Measurements from ENCODE around the gene AIRE.

DNA sequence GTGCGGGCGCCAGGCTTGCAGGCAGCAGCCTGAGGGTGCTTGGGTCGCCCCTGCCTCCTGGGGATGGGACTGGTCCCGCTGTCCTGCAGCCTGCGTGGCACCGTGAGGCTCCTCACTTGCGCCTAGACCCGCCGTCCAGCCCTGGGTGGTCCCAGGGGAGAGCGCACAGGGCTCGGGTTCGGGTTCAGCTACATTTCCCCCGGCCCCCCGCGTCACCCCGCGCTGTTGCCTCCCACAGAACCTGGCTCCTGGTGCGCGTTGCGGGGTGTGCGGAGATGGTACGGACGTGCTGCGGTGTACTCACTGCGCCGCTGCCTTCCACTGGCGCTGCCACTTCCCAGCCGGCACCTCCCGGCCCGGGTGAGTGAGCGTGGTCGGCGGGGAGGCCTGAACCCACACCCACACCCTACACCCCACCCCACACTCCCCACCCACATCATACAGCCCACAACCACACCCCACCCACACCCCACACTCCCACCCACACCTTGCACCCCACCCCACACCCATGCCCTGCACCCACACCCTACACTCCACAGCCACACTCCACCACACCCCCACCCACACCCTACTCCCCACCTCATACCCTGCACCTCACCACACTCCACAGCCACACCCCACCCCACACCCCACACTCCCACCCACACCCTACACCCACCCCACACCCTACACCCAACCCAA is 8.0 kb downstream of the AIRE start:
- TF ChIP-seq POLR2A (IDR thresholded peaks at IDR 0.05; ENCODE audit: low read length), result no peak
- no peak for TF ChIP-seq GATA1 (IDR thresholded peaks at IDR 0.05; ENCODE audit: low read depth, low read length)
